GM21360 (cell line): ENCODE measurements around the gene ALX1.

Source experiments
- ATAC-seq: cut with Tn5 transposase; IDR thresholded peaks from one replicate; pipeline ENCODE4 v1.9.1; 2021; ENCODE audit warnings: mild to moderate bottlenecking, moderate library complexity; ENCODE audit not compliant: unreplicated experiment

Gene ALX1

DNA sequence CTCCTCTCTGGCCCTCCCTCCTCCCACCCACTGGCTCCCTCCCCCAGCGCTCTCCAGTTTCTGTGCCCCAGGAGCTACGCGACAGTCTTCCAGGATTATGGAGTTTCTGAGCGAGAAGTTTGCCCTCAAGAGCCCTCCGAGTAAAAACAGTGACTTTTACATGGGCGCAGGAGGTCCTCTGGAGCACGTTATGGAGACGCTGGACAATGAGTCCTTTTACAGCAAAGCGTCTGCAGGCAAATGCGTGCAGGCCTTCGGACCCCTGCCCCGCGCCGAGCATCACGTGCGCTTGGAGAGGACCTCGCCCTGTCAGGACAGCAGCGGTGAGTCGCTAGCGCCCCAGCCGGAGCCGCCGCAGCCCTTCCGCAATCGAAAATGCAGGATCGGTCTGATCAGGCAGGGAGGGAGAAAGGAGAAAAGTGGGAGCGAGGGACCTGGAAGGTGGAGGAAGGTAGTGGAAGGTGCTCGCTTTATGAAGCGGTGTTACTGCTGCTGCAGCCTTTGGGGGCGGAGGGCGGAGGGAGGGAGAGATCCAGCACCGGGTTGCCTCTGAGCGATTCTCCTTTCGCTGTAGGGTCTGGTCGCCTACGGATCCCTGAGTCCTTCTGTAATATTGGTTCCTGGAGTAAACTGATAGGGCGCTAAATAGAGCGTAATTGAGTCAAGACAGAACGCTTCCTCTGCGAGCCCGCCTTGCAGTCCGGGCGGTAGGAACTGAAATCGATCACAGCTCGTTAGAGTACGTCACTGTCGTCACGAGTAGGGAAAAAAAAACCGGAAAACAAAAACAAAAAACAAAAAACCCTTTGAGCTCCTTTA lies at the start of gene ALX1:
Gene ALX1 (plus strand): TSS at position 56 of the 819 bp plus-strand sequence. CDS start 42 bp downstream, at position 98.
- ATAC-seq = no peak

DNA sequence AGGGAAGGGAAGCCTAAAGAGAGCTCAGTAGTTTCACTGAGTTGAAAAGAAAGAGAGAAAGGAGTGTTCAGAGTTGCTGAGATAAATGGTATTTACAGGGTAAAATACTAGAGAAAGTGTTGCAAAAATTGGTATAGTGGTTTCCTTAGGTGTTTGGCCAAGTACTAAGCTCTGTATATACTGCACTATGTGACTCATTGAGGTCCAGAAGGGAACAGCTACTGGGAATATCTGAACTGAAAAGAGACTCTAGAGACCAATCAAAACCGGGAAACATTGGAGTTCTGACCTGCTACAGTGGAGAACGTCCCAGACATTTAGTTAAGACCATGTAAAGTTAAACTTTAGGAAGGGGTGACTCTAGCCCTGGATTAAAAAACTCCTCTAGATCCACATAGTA lies 42.7 kb upstream of the ALX1 start:
- no peak for ATAC-seq

GRCh38 chr12:85244561-85244960 lies 35.5 kb upstream of the ALX1 start:
- ATAC-seq = no peak

DNA sequence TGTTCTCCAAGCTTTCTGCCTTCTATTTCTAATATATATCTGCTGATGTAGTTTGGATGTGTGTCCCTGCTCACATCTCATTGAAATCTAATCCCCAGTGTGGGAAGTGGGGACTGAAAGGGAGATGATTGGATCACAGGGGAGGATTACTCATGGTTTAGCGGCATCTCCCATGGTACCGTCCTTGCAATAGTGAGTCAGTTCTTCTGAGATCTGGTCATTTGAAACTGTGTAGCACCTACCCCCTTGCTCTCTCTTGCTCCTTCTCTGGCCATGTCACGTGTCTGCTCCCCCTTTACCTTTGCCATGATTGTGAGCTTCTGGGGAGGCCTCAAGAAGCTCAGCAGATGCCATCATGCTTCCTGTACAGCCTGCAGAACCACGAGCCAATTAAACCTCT lies 26.2 kb upstream of the ALX1 start:
- no peak for ATAC-seq

DNA sequence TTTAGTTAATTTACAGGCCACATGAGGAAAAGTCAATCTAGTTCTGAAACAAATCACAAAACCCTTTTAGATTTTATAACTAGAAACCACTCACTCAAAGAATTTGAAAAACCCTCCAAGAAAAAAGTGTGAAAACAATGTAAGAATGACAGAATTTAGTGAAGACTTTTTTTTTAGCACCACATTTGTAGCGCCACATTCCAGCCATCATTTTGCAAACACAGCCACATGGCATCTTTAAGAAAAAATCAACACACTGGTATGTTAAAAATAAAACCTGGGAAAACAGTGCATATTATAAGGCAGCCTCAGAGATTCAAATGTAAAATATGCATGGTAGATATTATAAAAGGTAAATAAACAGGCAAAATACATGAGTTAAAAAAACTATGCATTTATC lies 22.3 kb upstream of the ALX1 start:
- no peak for ATAC-seq

DNA sequence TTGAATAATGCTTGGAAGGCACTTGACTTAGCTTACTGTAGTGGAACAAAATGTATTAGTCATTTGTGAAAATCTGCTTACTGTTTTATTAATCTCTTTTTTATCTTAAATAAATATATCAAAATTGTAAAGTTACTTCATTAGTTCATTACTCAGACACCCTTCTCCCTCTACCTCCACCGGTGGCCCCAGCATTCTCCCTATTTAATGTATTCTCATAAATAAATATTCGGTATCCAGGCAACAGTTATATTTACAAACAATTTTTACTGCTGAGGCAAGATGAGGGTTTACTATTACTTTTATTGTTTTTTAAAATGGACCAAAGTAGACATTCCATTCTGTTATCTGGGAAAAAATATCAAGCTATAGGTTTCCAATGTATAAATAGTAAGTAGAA lies 19.6 kb upstream of the ALX1 start:
- ATAC-seq = no peak

GRCh38 chr12:85260896-85261295 lies 19.1 kb upstream of the ALX1 start:
- ATAC-seq = no peak

DNA sequence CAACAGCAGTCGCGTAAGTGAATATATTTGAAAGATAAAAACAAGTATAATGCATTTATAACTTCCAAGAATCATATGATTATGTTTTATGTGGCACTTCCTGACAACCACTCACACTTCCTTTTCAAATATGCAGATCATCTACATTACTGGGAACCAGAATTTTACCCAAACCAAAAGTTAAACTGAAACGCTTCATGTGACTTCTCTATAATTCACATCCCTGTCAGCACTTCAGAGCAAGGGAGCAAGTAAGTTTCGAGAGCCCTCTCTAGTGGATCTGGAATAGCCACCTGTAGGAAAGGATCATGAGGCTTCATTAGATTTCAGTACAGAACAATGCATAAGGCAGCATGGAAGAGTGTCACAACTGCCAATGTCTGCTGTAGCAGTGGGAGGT lies 13.7 kb upstream of the ALX1 start:
- no peak for ATAC-seq

GRCh38 chr12:85273381-85274314 lies 6.4 kb upstream of the ALX1 start:
- peak; percentile 83 for ATAC-seq

DNA sequence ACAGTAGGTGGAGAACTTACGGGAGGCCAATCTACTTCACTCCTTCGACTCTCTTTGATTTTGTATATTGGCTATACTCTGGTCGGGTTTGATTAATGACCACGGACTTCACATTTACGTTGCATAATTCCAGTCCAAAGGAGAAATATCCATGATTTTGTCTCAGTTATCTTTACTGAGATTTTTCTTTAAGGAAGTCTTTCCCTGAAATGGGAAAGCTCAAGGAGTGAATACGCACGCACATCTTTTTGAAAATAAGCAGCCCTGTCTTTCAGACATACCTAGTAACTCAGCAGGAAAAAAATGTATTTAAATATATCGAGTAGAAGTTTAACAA lies 5.7 kb upstream of the ALX1 start:
- ATAC-seq = no peak

- no peak for ATAC-seq
Measured at GRCh38 chr12:85275374-85275773, 4.6 kb upstream of the ALX1 start.

DNA sequence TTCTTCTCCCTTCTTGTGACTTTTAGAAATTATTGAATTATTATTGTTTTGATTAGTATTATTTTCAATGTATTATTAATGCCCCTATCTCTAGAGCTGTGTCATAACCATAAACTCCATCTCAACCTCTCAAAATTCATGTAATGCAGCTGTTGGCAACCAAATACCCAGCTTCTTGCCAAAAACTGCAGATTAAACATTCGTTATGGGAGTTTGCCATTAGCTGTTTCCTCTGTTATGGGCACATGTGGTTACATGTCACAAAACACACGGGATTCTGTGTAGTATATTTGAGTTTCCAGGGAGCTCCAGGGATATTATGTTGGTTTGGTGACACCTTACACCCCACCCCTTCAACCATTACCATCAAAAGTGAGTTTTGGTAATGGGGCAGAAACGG lies 2.8 kb upstream of the ALX1 start:
- ATAC-seq = no peak

DNA sequence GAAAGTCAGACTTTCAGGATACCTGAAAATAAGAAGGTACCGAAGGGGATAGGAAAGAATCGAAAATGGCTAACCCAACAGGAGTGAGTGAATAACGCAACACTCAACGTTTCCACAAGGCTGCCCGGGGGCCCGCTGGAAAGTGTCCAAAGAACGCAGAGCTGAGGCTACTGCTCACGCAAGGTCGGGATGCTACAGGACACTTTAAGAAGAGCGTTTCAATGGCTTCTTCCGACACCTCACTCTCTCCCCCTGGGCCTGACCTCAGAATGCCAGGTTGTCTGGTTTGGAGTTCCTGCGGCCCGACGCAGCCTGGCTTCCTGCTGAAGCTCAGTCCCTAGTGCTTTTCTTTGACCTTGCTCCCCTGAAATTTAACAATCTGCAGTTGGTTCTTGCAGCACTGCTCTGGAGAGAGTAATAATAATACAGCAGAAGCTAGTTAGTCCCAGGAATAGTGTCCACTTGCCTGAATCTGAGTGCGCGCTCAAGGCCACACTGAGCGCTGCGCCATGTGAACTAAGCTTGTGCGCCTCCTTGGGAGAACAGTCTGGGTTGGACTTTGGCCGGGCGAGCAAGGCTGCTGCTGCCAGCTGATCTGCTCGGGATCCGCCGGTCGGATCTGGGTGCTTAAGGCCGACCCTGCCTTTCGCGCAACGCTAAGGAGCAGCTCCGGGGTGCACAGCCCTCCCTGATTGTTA lies 2.0 kb upstream of the ALX1 start:
- no peak for ATAC-seq

- ATAC-seq = no peak
Measured at GRCh38 chr12:85278598-85279448, 1.2 kb upstream of the ALX1 start.

GRCh38 chr12:85279449-85280164 lies 413 bp upstream of the ALX1 start:
- no peak for ATAC-seq

GRCh38 chr12:85280984-85281630 lies 1.1 kb downstream of the ALX1 start:
- ATAC-seq = no peak

DNA sequence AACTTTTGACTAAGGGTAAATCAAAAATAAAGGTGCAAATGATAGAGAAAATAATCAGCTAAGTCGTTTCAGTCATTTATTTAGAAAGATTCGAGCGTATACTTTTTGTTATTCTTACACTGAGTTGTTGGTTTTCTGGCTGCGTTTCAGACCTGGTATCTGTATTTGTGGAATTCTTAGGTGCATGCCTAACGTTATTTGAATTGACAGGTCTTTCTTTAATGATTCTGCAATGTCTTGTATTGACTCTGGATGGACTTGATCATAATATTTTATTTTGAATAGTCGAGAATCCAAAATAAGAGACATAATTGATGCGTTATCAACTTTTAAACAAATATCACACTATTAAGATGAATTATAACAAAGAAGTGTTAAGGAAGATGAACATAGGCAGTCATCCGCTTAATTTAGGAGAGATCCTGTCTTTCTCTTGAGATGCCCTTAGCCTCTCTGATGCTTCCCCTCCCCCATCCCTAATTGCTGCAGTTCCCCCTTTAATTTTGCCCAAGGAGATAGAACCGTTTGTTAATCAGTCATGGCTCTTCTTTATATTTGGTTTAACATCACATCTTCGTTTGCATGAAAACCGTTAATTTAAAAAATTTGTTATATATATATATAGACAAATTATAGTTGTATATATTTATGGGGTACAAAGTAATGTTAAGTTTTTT lies 1.8 kb downstream of the ALX1 start:
- ATAC-seq = no peak

DNA sequence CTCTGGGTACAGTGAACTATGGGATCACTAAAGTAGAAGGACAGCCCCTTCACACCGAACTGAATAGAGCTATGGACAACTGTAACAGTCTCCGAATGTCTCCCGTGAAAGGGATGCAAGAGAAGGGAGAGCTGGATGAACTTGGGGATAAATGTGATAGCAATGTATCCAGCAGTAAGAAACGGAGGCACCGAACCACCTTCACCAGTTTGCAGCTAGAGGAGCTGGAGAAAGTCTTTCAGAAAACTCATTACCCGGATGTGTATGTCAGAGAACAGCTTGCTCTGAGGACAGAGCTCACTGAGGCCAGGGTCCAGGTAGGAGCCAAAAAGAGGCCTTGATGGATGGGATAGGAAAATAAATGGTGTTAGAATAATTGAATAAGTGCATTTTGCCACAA lies 3.5 kb downstream of the ALX1 start:
- no peak for ATAC-seq

DNA sequence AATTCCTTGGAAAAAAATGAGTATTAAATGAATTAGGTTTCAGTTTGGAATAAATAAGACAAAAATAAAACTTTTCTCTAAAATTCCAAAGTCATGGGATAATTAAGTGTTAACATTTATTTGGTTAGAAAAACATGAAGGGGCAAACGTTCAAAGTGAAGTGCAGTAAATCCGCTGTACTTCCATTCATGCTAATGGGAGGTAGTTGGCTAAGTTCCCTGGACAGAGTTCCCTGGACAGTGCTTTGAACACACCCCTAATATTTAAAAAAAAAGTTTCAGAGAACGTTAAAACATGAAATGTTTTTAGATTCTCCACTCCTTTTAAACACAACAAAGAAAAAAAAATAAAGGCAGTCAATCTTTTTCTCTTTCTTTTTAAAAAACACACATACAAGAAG lies 16.3 kb downstream of the ALX1 start:
- ATAC-seq = no peak
